NCI-H345 (cell line): ENCODE results near the gene SMIM35.
"Not testable (repeated sequence)": the region's sequence is repeated elsewhere in the genome, so short reads cannot be mapped to it uniquely, and the experiment has no call there.

Source experiments
- DNase-seq: peaks from one replicate; lab custom pipeline; 2025; lab: John Stamatoyannopoulos, UW

The SMIM35 gene

DNA sequence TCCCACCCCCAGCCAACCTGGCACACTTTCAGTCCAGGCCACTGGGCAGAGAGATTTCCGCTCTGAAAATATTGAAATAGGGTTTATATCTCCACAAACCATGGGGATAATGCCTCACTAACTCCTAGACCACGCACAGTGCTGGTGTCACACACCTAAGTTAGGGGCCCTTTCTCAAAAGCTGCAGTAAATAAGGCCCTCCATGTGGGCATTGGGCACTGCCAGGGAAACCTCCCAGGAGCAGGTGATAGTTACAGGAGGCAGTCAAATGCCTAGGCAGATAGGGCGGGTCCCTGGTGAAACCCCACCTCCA lies 103.6 kb downstream of the SMIM35 start:
- DNase-seq = no peak

DNA sequence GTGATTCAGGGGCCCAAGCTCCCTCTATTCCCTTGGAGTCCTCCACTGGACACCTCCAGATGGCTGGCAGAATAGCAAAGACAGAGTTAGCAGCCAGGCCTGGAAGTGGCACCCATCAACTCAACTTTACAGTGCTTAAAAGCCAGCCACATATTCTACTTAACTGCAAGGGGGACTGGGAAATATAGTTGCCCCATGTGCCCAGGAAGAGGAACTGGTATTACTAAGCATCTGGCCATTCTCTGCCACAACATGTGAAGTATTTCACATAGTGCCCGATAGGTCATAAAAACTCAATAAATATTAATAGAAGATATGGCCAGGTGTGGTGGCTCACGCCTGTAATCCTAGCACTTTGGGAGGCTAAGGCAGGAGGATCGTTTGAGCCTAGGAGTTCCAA lies 106.0 kb downstream of the SMIM35 start:
- no peak for DNase-seq

DNA sequence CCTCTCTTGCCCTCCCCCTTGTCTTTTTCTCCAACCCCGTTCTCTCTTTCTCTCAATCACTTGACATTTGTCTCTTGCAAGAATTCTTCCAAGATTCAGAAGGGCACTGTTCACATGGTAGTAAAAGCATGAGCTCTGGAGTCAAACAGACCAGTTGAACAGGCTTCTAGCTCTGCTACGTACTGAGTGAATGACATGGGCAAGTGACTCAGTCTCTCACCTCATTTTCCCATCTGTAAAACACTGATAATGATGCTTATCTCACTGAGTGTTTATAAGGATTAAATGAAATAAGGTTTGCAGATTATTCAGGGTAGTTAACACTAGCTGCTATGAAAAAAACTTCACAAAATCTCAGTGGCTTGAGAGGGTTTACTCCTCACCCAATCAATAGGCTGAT lies 106.5 kb downstream of the SMIM35 start:
- no peak for DNase-seq

DNA sequence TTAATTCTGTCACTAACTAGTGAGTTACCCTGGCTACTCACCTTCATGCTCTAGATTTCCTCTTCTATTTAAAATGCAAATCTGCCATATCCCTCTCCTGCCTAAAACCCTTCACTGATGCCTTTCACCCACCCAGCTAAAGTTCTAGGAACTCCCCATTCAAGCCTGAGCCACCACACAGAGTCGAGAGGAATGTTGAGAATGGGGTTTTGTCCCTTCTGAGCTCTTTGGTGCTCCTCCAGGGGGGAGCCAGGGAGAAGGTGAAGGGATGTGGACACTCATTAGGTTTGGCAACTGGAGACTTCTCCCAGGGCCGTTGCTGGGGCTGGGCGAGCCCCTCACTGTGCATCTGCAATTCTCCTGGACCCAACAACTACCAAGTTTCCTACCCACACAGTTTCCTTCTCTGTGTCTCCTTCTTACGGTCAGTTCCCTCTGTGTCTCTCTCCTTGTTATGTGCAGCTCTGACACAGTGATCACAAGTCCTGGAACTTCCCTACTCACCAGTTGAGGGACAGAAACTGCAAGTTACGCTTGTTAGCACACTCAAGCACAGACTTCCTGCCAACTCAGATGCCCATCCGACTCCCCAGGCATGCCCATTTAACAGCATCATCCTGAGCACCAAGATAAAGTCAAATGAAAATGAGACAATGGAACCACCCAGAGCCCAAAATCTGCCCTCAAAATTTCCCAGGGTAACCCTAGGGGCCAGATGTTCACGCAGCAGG lies 107.1 kb downstream of the SMIM35 start:
- DNase-seq = no peak

DNA sequence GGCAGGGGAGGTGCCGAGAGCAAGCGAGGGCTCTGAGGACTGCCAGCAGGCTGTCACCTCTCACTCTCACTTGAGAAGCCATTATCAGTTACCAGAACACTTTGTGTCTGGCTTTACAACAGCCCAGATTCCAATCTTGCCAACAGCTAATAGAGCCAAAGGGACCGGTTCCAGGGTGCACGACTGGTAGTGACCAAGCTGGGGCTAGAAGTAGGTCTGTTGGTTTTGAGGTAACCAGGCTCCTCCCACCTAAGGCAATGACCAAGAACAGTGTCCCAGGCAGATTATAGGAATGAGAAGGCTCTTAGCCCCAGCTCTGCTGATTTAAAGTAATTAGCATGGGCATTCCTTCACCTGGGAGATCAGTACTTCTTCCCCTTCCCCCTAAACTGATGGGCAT lies 107.8 kb downstream of the SMIM35 start:
- DNase-seq = no peak

DNA sequence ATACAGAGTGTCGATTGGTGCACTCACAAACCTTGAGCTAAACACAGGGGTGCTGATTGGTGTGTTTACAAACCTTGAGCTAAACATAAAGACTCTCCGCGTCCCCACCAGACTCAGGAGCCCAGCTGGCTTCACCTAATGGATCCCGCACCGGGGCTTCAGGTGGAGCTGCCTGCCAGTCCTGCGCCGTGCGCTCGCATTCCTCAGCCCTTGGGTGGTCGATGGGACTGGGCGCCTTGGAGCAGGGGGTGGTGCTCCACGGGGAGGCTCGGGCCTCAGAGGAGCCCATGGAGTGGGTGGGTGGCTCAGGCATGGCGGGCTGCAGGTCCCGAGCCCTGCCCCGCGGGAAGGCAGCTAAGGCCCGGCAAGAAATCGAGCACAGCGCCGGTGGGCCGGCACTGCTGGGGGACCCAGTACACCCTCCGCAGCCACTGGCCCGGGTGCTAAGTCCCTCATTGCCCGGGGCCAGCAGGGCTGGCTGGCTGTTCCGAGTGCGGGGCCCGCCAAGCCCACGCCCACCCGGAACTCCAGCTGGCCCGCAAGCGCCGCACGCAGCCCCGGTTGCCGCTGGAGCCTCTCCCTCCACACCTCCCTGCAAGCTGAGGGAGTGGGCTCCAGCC lies 108.4 kb downstream of the SMIM35 start:
- DNase-seq = not testable (repeated sequence)

DNA sequence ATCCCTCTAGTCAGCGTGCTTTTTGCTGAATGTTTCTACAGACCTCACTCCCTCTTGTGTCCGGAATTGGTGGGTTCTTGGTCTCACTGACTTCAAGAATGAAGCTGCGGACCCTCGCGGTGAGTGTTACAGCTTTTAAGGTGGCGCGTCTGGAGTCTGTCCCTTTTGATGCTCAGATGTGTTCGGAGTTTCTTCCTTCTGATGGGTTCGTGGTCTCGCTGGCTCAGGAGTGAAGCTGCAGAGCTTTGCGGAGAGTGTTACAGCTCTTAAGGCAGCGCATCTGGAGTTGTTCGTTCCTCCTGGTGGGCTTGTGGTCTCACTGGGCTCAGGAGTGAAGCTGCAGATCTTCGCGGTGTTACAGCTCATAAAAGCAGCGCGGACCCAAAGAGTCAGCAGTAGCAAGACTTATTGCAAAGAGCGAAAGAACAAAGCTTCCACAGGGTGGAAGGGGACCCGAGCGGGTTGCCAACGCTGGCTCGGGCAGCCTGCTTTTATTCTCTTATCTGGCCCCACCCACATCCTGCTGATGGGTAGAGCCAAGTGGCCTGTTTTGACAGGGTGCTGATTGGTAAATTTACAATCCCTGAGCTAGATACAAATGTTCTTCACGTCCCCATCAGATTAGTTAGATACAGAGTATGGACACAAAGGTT lies 109.0 kb downstream of the SMIM35 start:
- DNase-seq = not testable (repeated sequence)

DNA sequence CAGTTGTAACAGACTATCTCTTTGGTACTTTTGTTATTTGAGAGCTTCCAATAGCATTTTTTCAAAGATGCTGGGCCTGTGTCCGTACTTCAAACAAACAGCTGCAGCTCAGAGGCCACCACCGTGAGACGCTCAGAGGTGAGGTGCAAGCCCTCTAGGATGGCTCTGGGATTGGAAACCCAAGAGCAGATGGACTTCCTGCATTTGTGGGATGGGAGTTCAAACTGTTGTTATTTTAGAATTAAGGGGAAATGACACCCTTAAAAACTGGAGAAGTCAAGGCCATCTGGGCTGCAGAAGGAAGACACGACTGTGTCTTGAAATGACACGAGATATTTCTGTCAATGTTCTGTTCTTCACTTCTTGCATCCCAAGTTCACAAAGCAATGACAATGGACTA lies 109.7 kb downstream of the SMIM35 start:
- DNase-seq = no peak

DNA sequence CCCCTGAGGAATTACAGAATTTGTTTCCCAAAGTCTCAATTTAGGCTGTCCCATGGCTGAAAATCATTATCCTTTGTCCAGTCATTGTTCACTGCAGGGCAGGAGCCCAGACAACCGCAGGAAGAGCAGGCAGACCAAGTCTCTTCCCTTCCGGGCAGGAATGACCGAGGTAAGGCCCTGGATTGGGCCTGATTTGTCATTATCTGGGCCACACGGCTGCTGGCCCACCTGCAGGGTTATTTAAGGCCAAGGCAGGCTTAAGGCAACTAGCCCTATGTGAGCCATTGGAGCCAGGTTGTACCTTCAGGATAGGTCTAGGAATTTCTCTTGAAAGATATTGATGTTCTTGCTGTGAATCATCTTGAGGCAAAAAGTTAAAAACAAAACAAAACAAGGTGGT lies 110.3 kb downstream of the SMIM35 start:
- DNase-seq = no peak

DNA sequence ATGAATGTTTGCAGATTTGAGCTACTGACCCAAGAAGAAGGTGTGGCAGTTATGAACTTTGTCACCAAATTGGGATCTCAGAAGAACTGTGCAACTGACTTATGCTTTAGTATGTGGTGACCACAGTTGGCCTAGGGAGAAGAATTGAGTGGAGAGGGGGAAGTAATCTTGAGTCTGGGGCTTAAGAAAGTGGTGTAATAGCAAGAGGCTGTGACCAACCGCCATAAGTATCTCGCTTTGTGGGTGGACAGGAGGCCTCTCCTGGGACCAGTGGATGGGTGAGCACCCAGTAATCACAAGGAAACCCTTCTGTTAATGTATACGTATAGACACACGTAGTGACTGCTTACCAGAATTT lies 113.3 kb downstream of the SMIM35 start:
- DNase-seq = no peak

DNA sequence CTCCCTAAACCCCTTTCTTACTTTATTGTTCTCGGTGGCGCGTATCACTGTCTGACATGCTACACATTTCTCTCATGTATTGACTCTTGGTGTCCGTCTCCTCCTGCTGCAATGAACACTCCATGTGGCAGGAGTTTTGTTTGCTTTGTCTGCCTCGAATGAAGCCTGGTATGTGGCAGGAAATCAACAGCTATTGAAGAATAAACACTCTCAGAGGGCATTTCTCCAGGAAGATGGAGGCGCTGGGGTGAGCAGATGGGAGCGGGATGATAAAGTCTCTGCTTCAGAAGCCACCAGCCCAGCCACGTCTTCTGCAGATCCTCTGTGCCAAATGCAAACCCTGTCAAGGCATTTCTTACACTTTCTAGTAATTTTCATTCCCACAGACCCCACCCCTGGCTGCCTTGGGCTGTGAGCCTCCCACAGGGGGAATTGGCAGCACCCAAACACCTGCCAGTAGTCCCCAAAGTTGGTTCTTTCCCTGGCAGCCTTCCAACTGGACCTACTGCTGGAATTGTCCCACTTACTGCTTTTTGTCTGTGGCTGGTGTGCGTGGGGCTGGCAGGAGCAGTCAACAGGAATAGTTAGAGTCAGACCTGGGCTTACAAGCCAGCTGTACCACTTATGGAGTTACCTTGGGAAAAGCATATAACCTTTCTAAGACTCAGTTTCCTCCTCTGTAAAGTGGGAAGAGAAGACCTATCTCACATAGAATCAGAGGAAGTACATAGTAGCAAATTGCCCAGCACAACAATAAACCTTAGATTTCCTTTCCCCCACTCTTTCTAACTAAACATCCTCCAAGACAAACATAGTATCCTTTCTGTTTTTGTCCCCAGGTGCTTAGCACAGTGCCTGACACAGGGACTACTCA lies 113.9 kb downstream of the SMIM35 start:
- DNase-seq = no peak

DNA sequence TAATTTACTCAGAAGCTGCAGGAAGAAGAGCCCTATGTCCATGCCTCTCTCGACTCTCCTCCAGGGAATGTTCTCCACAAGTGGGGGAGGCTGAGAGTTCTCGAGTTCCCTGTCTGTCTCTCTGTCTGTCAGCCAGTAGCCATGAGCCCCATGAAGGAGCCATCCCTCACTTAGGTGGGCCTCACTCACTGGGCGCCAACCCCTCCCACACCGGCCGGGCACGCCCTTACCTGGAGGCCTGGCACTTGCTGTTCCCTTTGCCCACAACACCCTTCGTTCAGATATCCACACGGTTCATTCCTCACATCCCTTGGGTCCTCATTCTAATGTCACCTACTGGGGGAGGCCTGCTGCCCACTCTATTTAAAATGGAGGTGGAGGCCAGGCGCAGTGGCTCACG lies 114.7 kb downstream of the SMIM35 start:
- no peak for DNase-seq

DNA sequence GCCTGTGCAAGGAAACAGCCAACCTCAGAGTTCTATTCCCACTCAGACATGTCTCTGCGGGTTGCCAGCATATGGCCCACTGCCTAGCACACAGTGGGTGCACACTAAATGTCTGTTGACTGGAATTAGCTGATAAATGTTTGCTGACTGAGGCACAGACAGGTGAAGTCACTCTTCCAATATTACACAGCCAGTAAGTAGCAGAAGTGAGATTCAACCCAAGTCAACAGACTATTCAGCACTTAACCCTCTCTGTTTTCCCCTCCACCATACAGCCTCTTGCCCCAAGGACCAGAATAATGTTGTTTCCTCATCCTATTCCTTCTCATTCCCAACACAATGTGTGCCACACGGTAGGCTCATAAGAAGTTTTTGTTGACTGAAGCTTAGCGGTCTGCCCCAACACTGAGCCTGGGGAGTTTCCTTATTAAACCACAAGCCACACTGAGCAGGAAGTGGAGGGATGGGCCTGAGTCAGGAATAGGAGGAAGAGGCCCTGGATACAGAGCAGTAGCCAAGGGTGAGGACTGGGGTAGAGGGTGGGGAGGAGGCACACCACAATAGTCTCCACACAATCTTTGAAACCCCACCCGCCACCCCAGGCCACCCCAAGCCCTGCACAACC lies 116.3 kb downstream of the SMIM35 start:
- no peak for DNase-seq

DNA sequence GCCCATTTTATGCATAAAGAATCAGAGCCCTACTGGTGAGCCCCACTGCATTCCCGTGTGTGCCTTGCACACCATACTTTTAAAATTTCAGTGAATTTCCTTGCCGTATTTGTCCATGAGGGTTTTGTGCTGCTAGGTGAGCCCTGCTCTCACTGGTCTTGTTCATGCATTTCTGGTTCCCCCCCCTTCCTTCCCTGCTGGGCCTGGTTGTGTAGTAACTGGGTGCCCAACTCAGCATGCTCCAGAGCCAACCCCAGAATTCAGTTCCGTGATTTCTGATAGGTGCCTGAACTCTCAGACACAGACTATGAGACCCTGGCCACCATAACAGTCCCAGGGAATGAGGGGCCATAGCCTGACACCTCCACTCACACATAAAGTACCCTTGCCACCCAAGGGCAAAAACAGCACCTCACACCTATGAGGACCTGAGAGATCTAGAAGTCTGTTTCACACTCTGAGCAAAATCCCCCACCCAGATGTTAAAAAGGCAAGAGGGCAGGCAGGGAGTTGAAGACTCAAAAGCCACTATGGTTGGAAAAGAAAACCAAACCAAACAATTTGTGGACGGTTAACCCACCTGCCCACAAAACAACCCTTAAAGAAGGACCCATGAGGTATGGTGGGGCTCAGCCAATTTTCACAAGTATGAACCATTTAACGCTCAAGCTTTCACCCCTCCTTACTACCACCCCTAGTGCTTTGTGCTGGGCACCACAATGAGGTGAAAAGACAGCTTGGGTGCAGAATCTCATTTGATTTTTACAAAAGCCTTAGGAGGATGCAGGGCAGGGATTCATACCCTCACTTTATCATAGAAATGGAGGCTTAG lies 117.4 kb downstream of the SMIM35 start:
- no peak for DNase-seq

DNA sequence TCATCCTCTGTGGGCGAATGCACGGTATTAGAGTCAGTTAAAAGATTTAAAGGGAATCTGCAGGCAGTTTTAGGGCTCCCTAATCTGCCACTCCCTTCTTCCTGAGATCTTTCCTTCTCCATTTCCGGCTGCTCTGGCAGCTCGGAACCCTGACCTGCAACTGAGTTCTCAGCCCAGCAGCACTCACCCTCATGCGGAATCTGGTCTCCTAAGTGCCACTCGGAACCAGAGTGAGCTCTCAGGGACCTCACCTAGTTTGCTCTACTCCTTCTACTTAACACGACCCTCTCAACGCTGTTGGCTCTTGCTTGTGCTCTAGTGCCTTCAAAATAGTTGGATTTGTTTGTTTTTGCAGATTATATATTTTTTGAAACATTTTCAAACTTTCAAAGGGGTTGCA lies 119.9 kb downstream of the SMIM35 start:
- DNase-seq = no peak

DNA sequence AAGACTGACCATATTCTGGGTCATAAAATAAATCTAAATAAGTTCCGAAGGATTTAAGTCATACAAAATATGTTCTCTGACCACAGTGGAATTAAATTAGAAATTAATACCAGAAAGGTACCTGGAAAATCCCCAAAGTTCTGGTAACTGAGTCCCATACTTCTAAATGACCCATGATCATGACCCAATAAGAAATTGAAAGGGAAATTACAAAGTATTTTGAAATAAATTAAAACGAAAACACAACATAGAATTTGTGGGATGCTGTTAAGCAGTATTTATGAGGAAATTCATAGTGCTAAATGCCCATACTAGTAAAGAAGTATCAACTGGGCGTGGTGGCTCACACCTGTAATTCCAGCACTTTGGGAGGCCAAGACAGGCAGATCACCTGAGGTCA lies 123.9 kb downstream of the SMIM35 start:
- no peak for DNase-seq

DNA sequence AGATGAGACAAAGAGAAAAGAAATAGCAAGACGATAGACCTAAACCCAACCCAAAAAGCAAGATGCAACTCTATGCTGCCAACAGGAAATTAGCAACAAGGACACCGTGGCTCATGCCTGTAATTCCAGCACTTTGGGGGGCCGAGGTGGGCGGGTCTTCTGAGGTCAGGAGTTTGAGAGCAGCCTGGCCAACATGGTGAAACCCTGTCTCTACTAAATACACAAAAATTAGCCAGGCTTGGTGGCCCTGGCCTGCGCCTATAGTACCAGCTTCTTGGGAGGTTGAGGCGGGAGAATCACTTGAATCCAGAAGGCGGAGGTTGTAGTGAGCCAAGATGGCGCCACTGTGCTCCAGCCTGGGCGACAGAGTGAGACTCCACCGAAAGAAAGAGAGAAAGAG lies 124.9 kb downstream of the SMIM35 start:
- no peak for DNase-seq

DNA sequence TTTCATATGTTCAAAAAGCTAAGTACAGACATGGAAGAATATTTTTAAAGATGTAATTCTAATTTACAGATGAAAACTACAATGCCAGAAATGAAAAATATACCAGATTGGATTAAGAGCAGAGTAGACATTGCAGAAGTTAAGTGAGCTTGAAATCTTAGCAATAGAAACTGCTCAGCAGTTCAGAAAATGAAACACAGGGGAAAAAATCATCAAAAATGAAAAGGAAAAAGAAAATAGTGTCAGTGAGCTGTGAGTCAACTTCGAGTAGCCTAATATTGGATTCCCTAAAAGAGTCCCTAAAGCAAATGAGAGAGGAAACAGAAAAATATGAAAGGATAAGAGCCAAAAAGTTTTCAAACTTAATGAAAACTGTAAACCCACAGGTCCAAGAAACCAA lies 126.4 kb downstream of the SMIM35 start:
- no peak for DNase-seq

DNA sequence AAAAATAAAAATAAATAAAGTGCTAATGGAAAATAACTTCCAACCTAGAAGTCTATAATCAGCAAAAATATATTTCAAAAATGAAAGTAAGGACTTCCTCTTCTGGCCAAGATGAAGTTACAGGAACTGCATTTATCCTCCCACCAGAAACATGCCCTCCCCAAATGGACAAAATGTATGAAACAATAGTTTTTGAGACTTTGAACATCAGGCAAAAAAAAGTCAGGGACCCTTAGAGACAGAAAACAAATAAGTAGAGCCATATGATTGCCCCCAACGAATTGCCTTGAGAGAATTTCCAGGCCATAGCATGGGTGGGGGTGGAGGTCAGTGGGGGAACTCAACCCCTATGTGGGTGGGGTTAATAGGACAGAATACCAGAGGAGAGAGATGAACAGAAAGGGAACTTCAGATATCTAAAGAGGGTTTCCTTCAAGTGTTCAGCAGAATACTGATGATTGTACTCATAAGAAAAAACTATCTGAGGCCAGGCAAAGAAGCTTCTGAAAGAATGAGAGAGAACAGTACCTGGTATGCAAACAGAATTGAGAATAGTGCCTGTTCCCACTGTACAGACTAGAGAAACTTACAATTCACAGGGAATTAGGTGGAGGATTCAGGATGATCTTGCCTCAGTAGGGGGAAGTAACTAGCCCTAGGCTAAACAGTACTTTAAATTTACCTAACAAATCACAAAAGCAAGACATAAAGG lies 127.2 kb downstream of the SMIM35 start:
- no peak for DNase-seq

DNA sequence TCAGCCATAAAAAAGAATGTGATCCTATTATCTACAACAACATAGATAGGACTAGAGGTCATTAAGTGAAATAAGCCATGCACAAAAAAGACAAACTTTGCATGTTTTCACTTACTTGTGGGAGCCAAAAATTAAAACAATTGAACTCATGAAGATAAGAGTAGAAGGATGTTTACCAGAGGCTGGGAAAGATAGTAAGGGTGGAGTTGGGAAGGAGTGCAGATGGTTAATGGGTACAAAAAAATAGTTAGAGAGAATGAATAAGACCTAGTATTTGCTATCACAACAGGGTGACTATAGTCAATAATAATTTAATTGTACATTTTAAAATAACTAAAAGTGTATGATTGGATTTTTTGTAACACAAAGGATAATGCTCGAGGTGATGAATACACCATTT lies 127.8 kb downstream of the SMIM35 start:
- no peak for DNase-seq
